HG03045 (cell line): Measurements from ENCODE around the gene NECTIN4.
"Not testable (repeated sequence)": the region's sequence is repeated elsewhere in the genome, so short reads cannot be mapped to it uniquely, and the experiment has no call there.

Experiments used
- ATAC-seq: cut with Tn5 transposase; IDR thresholded peaks from one replicate; pipeline ENCODE4 v1.9.1; 2021; ENCODE audit warnings: mild to moderate bottlenecking, moderate library complexity; ENCODE audit not compliant: unreplicated experiment

NECTIN4 gene

GRCh38 chr1:161033751-161034150 is 55.6 kb downstream of the NECTIN4 start:
- ATAC-seq: no peak

DNA sequence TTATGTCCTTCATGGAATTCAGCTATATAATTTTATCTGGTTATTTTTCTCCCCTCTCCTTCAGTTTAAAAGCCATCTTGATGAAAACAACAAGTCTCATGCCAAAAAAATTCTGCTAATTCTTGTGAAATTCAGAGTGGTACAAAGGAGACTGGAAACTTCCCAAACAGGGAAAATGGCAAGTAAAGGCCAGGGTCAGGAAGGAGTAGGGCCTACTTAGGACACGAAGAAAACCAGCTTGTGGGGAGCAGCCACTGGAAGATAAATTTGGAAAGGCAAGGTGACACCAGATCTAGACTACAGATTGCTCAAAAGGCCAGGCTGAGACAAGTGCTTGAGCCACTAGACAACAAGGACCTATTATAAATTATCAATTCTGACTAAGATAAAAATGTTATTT is 56.9 kb downstream of the NECTIN4 start:
- ATAC-seq: no peak

DNA sequence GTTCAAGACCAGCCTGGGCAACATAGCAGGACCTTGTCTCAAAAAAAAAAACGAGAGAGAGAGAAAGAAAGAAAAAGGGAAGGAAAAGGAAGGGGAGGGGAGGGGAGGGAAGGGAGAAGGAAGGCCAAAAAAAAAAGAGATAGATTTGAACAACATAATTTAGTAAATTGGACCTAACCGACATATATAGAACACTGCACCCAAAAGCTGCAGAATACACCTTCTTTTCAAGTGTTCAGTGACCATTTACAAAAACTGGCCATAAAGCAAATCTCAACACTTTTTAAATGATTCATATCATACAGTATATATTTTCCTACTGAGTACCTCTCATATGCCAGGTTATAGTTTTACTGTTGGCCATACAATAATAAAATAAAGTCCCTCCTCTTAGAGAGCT is 57.5 kb downstream of the NECTIN4 start:
- no peak for ATAC-seq

DNA sequence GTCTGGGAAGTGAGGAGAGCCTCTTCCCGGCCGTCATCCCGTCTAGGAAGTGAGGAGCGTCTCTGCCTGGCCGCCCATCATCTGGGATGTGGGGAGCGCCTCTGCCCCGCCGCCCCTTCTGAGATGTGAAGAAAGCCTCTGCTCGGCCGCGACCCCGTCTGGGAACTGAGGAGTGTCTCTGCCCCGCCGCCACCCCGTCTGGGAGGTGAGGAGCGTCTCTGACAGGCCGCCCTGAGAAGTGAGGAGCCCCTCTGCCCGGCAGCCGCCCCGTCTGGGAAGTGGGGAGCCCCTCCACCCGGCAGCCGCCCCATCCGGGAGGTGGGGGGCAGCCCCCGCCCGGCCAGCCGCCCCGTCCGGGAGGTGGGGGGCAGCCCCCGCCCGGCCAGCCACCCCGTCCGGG is 59.9 kb downstream of the NECTIN4 start:
- ATAC-seq: not testable (repeated sequence)

DNA sequence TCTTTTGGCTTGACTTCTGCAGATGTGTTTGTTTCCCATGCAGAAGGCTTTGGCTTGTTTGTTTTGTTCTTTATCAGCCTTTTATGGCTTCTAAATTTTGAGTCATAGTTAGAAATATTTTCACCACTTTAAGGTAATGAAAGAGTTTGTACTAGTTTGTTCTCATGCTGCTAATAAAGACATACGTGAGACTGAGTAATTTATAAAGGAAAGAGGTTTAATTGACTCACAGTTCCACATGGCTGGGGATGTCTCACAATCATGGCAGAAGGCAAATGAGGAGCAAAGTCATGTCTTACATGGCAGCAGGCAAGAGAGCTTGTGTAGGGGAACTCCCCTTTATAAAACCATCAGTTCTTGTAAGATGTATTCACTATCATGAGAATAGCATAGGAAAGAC is 62.4 kb downstream of the NECTIN4 start:
- not testable (repeated sequence) for ATAC-seq

DNA sequence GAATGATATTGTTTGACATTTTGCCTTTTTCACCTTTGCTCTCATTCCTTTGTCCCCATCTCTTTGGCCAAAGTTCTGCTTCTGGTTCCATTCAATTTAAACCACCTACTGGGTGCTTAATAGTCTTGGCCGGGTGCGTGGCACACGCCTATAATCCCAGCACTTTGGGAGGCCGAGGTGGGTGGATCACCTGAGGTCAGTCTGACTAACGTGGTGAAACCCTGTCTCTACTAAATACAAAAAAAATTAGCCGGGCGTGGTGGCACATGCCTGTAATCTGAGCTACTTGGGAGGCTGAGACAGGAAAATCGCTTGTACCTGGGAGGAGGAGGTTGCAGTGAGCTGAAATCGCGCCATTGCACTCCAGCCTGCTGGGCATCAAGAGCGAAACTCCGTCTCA is 66.9 kb downstream of the NECTIN4 start:
- ATAC-seq: not testable (repeated sequence)

DNA sequence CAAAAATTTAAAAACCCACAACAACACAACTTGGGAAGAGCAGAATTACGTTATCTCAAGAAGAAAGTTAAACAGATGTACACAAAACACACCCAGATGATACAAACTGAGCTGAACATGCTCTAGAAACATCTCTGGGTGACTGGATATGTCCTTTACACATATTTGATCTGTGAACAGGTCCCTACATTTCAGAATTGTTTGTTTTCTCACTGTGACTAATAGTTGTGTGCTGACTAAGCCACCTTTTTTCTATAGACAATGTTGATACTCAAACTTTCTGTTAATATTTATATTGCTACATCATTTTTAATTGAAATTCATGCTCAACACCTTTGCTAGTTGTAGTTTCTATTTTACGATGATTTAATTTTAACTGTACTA is 67.4 kb downstream of the NECTIN4 start:
- ATAC-seq: no peak

DNA sequence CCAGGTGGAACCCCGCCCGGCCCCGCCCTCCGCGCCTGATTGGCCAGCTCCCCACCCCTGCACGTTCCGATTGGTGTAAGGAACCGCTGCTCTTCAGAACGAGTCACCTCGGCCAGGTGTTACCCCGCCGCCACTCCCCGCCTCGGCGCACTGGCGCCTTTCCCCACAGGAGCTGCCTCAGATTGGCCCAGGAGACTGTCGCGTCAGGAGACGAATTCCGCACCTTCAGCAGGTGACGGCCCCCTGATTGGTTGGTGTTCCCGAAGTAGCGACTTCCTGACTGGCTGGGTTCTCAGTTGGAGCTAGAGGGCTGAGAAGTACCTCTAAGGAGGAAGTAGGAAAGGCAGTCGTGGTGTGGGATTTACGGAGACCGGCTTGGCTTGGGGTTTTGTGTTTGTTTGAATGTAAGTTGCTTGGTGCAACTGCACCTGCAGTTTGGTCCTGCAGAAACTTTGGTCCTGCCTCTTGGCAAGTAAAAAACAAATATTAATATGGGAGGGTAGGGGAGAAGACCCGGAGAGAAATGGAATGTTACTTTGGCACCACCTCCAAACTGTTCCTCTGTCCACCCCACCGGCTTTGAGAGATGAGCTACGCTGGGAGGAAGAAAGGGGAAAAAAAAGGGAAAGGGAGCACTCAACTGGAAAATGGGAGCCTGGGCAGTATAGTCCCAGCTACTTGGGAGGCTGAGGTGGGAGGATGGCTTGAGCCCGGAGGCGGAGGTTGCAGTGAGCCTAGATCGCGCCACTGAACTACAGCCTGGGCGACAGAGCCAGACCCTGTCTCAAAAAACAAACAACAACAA is 68.0 kb downstream of the NECTIN4 start:
- peak; percentile 91 for ATAC-seq
